Nephron progenitor cell (in vitro differentiated cells): ENCODE data around the gene TAF6.
A peak's percentile ranks its signal among the peaks of the same experiment; 100 is the strongest.

Experiments
- DNase-seq: peaks from one replicate; pipeline ENCODE4 v3.0.0; 2021
- H3K27ac Mint-ChIP-seq: 2 replicates; pipeline ENCODE4 v1.8.0; 2021; ENCODE audit warnings: mild to moderate bottlenecking, moderate library complexity, mixed read lengths
- H3K27me3 Mint-ChIP-seq: 2 replicates; pipeline ENCODE4 v1.8.0; 2021; ENCODE audit warnings: mild to moderate bottlenecking, low read depth, mixed read lengths; ENCODE audit not compliant: poor library complexity
- H3K36me3 Mint-ChIP-seq: 2 replicates; pipeline ENCODE4 v1.8.0; 2021; ENCODE audit warnings: low read depth, mixed read lengths
- H3K4me1 Mint-ChIP-seq: 2 replicates; pipeline ENCODE4 v1.8.0; 2021; ENCODE audit warnings: mixed read lengths
- H3K4me3 Mint-ChIP-seq: 2 replicates; pipeline ENCODE4 v1.8.0; 2021; ENCODE audit warnings: mild to moderate bottlenecking, moderate library complexity, mixed read lengths
- H3K9me3 Mint-ChIP-seq: 2 replicates; pipeline ENCODE4 v1.8.0; 2021; ENCODE audit warnings: mild to moderate bottlenecking, moderate library complexity, mixed read lengths
- TF ChIP-seq, protein P1 (sequence below): fragments of 200-600 bp; sonication (generic); IDR thresholded peaks from 2 replicates; pipeline ENCODE4 v1.5.0; 2021; ENCODE audit warnings: antibody characterized with exemption

TAF6 gene

DNA sequence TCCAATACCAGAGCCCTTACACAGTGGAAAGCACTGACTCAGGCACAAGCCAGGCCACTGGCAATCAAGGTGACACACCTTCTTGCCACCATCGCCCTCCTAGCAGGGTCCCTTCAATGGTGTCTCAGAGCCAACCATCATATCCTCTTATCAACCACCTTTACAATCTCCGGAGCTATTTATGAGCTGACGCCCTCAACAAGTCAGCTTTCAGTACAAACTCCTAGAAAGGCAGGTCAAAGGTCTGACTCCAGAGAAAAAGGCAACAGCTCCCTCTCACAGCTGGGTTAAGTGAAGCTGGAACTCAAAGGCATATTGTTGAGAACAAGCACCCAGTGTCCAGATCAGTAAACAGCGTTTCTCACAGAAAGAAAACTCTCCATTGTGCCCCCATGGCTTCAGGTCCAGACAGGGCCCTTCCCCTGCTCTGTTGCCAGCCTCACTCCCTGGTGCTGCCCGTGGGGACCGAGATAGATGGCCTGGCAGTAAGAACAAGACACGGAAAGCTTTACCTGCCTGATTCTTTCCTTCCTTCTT lies 40.1 kb downstream of the TAF6 start:
- no peak for DNase-seq
- peaks cover 75% of the 10 kb centered on the region for H3K9me3 Mint-ChIP-seq
- H3K36me3 Mint-ChIP-seq, result peaks cover 76% of the 10 kb centered on the region
- H3K27ac Mint-ChIP-seq, result no peak overlapping the region
- TF ChIP-seq, protein P1, sequence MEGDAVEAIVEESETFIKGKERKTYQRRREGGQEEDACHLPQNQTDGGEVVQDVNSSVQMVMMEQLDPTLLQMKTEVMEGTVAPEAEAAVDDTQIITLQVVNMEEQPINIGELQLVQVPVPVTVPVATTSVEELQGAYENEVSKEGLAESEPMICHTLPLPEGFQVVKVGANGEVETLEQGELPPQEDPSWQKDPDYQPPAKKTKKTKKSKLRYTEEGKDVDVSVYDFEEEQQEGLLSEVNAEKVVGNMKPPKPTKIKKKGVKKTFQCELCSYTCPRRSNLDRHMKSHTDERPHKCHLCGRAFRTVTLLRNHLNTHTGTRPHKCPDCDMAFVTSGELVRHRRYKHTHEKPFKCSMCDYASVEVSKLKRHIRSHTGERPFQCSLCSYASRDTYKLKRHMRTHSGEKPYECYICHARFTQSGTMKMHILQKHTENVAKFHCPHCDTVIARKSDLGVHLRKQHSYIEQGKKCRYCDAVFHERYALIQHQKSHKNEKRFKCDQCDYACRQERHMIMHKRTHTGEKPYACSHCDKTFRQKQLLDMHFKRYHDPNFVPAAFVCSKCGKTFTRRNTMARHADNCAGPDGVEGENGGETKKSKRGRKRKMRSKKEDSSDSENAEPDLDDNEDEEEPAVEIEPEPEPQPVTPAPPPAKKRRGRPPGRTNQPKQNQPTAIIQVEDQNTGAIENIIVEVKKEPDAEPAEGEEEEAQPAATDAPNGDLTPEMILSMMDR, result no peak
- H3K4me3 Mint-ChIP-seq, result peak overlapping the region; percentile 70
- H3K4me1 Mint-ChIP-seq, result peaks cover 19% of the 10 kb centered on the region
- peaks cover 32% of the 10 kb centered on the region for H3K27me3 Mint-ChIP-seq

DNA sequence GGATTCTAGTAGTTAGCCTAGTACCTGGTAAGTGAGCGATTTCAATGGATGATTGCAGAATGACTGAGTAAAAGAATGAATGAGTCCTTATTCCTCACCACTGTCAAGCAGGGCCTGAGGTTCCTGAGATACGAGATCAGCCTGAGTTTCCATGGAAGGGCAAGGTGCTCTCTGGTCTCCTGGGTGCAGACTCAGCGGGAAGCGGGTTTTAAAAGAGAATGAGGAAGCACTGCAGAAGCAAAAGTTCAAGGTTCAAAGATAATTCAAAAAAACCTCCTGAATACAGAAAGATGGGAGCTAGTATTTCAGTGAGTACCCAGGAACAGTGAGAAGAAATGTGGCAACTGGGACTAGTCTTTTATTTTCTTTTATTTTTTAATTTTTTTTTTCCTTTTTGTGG lies 42.0 kb downstream of the TAF6 start:
- Mint-ChIP-seq H3K27ac (no peak overlapping the region), H3K4me3 (peak overlapping the region; percentile 47), H3K4me1 (peaks cover 12% of the 10 kb centered on the region), H3K36me3 (peaks cover 95% of the 10 kb centered on the region), H3K9me3 (peaks cover 94% of the 10 kb centered on the region), H3K27me3 (peaks cover 21% of the 10 kb centered on the region)
- TF ChIP-seq, protein P1, result no peak
- no peak for DNase-seq

DNA sequence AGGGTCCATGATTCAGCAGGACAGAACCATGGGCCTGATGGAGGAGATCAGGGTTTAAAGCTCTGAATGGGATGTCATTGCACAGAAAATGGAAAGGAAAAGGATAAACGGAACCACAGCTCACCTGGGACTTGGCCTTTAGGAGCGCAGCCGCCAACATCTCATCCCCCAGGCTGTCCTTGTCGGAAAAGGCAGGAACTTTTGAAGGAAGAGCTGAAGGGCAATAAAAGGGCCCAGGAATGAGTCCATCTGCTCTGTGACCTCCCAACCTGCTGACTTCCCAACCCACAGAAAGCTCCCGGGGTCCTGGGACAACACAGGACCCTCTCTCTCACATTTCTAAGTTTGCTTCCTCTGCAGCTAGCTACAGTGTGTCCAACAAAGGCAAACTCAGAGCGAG lies 43.7 kb downstream of the TAF6 start:
- Mint-ChIP-seq H3K9me3 (peaks cover 99% of the 10 kb centered on the region), H3K27me3 (peaks cover 22% of the 10 kb centered on the region), H3K4me3 (peak overlapping the region; percentile 62), H3K27ac (peak overlapping the region; percentile 22), H3K36me3 (peaks cover 100% of the 10 kb centered on the region), H3K4me1 (peaks cover 6% of the 10 kb centered on the region)
- no peak for DNase-seq
- TF ChIP-seq, protein P1, result no peak

DNA sequence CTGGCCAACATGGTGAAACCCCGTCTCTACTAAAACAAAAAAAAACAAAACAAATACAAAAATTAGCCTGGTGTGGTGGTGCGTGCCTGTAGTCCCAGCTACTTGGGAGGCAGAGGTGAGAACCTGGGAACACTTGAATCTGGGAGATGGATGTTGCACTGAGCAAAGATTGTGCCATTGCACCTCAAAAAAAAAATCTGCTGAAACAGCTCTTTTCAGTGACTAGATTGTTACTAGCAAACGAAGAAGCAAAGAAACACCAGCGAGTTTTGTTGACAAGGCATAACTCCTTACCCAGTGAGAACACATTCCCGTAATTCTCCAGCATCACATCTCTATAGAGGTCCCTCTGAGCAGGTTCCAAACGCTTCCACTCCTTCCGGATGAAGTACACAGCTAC lies 44.3 kb downstream of the TAF6 start:
- Mint-ChIP-seq H3K27ac (no peak overlapping the region), H3K36me3 (peaks cover 100% of the 10 kb centered on the region), H3K27me3 (peaks cover 28% of the 10 kb centered on the region), H3K4me1 (peaks cover under 1% of the 10 kb centered on the region), H3K4me3 (no peak overlapping the region), H3K9me3 (peaks cover 100% of the 10 kb centered on the region)
- TF ChIP-seq, protein P1, result no peak
- no peak for DNase-seq

DNA sequence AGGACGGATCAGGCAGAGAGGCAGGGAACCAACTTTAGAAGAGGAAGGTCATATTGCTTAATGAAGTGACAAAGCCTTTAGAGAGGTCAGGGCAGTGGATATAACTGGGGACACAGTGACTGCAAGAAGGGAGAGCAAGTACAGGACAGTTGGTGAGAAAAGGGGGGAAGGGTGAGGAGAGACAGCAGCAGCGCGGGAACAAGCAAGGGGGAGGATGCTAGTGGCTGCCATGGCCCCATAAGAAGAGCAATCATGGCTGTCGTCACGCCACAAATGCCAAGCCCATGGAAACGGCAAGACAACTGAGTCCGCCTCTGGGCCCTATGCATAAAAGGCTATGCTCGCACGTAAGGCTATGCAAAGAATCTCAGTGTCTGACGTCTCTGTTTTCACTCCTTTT lies 46.7 kb downstream of the TAF6 start:
- Mint-ChIP-seq H3K36me3 (peaks cover 100% of the 10 kb centered on the region), H3K27ac (no peak overlapping the region), H3K9me3 (peaks cover 100% of the 10 kb centered on the region), H3K4me3 (peak overlapping the region; percentile 52), H3K4me1 (no peaks in the 10 kb centered on the region), H3K27me3 (peaks cover 28% of the 10 kb centered on the region)
- TF ChIP-seq, protein P1, result no peak
- DNase-seq, result no peak

DNA sequence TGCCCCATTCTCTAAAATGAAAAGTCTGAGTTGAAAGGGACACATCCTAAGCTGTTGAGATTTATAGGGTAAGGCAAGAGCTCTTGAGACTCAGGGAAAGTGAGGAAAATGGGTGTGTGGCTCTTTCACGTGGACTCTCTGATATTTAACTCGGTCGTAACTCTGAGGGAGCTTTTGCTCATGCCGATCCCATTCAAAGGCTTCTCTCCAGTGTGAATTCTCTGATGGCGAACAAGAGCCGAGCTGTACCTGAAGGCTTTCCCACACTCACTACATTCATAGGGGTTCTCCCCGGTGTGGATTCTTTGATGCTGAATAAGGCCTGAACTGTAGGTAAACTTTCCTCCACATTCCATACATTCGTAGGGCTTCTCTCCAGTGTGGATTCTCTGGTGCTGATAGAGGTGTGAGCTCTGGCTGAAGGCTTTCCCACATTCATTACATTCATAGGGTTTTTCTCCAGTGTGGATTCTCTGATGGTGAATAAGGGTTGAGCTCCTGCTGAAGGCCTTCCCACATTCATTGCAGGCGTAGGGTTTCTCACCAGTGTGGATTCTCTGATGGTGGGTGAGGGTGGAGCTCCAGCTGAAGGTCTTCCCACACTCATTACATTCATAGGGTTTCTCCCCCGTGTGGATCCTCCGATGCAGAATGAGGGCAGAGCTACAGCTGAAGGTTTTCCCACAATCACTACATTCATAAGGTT lies 48.0 kb downstream of the TAF6 start:
- peak overlapping the region; percentile 40 for H3K4me3 Mint-ChIP-seq
- DNase-seq, result no peak
- peaks cover 97% of the 10 kb centered on the region for H3K36me3 Mint-ChIP-seq
- H3K27me3 Mint-ChIP-seq, result peaks cover 17% of the 10 kb centered on the region
- TF ChIP-seq, protein P1, result no peak
- H3K27ac Mint-ChIP-seq, result no peak overlapping the region
- H3K4me1 Mint-ChIP-seq, result no peaks in the 10 kb centered on the region
- H3K9me3 Mint-ChIP-seq, result peaks cover 96% of the 10 kb centered on the region
